ENCODE measurements around the gene PAFAH1B1.

Gene PAFAH1B1

DNA sequence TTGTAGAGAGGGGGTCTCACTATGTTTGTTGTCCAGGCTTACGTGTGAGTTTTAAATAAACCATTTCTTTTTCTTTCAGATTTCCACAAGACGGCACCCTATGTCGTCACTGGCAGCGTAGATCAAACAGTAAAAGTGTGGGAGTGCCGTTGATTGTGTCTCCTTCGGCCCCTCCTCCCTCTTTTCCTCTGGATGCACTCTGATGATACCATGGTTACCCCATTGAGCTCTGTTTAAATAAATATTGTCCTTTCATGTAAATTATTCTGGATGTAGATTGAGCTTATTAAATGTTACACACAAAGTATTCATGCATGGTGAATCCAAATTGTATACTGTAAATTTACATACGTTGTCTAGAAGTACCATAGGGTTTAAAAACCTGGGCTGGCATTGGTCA lies 88.2 kb downstream of the PAFAH1B1 start:
- TF ChIP-seq, protein P1, sequence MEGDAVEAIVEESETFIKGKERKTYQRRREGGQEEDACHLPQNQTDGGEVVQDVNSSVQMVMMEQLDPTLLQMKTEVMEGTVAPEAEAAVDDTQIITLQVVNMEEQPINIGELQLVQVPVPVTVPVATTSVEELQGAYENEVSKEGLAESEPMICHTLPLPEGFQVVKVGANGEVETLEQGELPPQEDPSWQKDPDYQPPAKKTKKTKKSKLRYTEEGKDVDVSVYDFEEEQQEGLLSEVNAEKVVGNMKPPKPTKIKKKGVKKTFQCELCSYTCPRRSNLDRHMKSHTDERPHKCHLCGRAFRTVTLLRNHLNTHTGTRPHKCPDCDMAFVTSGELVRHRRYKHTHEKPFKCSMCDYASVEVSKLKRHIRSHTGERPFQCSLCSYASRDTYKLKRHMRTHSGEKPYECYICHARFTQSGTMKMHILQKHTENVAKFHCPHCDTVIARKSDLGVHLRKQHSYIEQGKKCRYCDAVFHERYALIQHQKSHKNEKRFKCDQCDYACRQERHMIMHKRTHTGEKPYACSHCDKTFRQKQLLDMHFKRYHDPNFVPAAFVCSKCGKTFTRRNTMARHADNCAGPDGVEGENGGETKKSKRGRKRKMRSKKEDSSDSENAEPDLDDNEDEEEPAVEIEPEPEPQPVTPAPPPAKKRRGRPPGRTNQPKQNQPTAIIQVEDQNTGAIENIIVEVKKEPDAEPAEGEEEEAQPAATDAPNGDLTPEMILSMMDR (IDR thresholded peaks at IDR 0.05; ENCODE audit: low read depth, low read length), result no peak
- Histone ChIP-seq H3K27me3 (ENCODE audit: insufficient read depth, low read depth, severe bottlenecking) (no peaks in the 10 kb centered on the region), H3K36me3 (peaks cover 67% of the 10 kb centered on the region), H3K27ac (no peak overlapping the region), H3K9me3 (ENCODE audit: severe bottlenecking) (no peaks in the 10 kb centered on the region), H3K4me3 (ENCODE audit: low read depth, low read length) (no peak overlapping the region)
- DNase-seq, result no peak

DNA sequence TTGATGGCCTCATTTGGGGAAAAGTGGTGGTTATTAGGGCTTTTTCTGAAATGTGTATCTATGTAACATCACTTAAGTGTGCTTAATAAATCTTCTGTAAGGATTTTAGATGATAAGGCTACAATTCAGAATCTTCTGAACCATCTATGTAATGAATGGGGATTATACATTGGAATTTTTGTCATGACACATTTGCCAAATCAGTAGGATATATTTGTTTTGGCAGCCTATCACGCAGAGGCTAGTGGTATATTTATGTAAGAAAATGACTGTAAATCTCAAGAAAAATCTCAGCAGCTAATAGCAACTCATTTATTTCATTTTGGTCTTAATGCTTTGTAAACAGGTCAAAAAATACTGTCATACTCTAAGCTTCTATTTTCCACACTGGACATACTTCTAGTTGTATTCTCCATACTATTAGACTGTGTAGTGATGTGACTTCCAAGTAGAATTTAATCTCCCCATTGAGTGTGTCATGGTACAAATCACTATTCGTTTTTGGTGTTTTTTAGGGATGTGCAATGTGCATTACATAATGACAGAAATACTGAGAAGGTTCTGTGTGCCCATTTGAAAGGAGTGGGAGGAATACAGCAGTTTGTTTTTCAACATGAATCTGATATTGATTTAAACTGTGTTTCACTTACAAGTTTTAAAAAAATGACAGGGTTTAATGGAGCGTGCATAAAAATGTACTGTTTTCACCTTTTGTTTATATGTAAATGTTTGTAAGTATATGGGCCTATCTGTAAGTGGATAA lies 88.9 kb downstream of the PAFAH1B1 start:
- Histone ChIP-seq H3K36me3 (peaks cover 60% of the 10 kb centered on the region), H3K9me3 (ENCODE audit: severe bottlenecking) (no peaks in the 10 kb centered on the region), H3K4me3 (ENCODE audit: low read depth, low read length) (no peak overlapping the region), H3K27ac (no peak overlapping the region), H3K27me3 (ENCODE audit: insufficient read depth, low read depth, severe bottlenecking) (no peaks in the 10 kb centered on the region)
- TF ChIP-seq, protein P1 (IDR thresholded peaks at IDR 0.05; ENCODE audit: low read depth, low read length), result no peak
- no peak for DNase-seq

DNA sequence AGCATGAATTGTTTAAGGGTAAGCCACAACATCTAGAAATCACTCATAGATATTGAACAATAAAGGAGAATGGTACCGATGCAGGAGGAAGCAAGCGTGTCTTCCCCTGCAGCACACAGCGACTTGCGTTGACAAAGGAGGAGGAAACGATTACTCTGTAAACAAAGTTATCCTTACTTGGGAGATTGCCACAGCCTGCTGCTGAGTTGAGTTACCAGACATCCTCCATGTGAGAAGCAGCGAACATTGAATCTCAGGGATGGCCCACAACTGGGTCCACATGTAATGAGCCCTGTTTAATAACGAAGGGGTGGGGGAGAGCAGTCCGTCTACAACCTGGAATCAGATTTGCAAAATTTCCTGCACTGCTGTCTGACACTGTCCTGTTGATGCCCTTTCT lies 90.5 kb downstream of the PAFAH1B1 start:
- no peak overlapping the region for H3K4me3 ChIP-seq (ENCODE audit: low read depth, low read length)
- H3K27ac ChIP-seq, result no peak overlapping the region
- H3K27me3 ChIP-seq (ENCODE audit: insufficient read depth, low read depth, severe bottlenecking), result no peaks in the 10 kb centered on the region
- H3K9me3 ChIP-seq (ENCODE audit: severe bottlenecking), result no peaks in the 10 kb centered on the region
- DNase-seq, result no peak
- TF ChIP-seq, protein P1 (IDR thresholded peaks at IDR 0.05; ENCODE audit: low read depth, low read length), result no peak
- H3K36me3 ChIP-seq, result peaks cover 47% of the 10 kb centered on the region

DNA sequence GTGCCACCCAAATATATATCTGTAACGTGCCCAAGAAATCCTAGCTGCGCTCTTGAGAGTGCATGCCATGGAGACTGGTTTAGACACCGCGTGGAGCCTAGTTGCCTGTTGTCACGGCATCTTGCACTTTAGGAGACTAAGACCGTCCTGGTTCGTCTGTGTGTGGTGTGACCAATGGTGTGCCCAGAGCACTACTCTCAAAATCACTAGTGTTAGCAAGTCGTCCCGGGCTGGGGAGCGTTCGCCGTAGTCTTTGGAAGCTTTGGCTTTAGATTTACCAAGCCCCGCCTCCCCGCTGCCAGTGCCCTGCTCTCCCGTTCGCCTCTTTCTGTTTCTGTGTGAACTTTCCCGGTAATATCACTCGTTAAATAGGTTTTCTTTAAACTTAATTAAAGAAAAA lies 91.1 kb downstream of the PAFAH1B1 start:
- peaks cover 46% of the 10 kb centered on the region for H3K36me3 ChIP-seq
- TF ChIP-seq, protein P1 (IDR thresholded peaks at IDR 0.05; ENCODE audit: low read depth, low read length), result no peak
- no peak overlapping the region for H3K27ac ChIP-seq
- no peaks in the 10 kb centered on the region for H3K9me3 ChIP-seq (ENCODE audit: severe bottlenecking)
- peak; percentile 59 for DNase-seq
- no peaks in the 10 kb centered on the region for H3K27me3 ChIP-seq (ENCODE audit: insufficient read depth, low read depth, severe bottlenecking)
- no peak overlapping the region for H3K4me3 ChIP-seq (ENCODE audit: low read depth, low read length)

DNA sequence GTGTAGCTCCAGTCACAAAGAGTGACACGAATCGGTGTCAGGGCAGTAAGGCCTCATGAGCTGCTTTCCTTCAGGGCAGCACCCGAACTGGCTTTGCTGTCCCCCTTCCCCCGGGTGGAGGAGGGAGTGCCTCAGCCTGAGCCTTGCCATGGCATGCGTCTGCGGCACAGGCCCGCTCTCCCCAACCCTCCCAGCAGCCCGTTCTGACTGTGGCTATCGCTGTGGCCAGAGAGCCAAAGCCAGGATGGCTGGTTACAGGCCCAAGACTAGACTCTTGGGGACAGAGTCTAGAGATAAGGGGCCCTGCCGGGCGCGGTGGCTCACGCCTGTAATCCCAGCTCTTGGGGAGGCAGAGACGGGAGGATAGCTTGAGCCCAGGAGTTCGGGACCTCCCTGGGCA lies 92.2 kb downstream of the PAFAH1B1 start:
- Histone ChIP-seq H3K9me3 (ENCODE audit: severe bottlenecking) (no peaks in the 10 kb centered on the region), H3K4me3 (ENCODE audit: low read depth, low read length) (no peak overlapping the region), H3K27ac (no peak overlapping the region), H3K36me3 (peaks cover 43% of the 10 kb centered on the region), H3K27me3 (ENCODE audit: insufficient read depth, low read depth, severe bottlenecking) (no peaks in the 10 kb centered on the region)
- no peak for DNase-seq
- TF ChIP-seq, protein P1 (IDR thresholded peaks at IDR 0.05; ENCODE audit: low read depth, low read length), result no peak

DNA sequence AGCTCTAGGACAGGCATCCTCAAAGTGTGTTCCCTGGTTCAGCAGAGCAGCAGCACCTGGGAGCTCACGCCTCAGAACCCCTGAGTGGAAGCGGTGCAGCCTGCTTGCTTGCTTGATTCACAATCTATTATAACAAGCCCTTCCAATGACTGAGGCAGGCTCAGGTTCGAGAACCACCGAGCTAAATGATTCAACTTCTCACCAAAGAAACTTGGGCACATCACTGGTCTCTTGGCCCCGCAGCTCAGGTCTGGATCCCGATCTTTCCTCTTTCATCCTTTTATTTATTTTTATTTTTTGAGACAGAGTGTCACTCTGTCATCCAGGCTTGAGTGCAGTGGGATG lies 93.6 kb downstream of the PAFAH1B1 start:
- H3K9me3 ChIP-seq (ENCODE audit: severe bottlenecking), result no peaks in the 10 kb centered on the region
- TF ChIP-seq, protein P1 (IDR thresholded peaks at IDR 0.05; ENCODE audit: low read depth, low read length), result no peak

More for the DNA sequence above, 93.6 kb downstream of the PAFAH1B1 start:
- Histone ChIP-seq H3K27me3 (ENCODE audit: insufficient read depth, low read depth, severe bottlenecking) (no peaks in the 10 kb centered on the region), H3K4me3 (ENCODE audit: low read depth, low read length) (no peak overlapping the region), H3K36me3 (peaks cover 40% of the 10 kb centered on the region), H3K27ac (peak overlapping the region; percentile 75)
- DNase-seq, result no peak

Measured in WERI-Rb-1 (cell line).